Measurements from ENCODE around the gene DDX4. TPM values are rescaled to one million over a fixed set of nuclear protein-coding genes. Genes with fewer than 3 reads are reported as not detected.

The DDX4 gene
- total RNA-seq, 1 experiment from 2014 or later: not detected

GRCh38 chr5:55860288-55860687 is 122.4 kb downstream of the DDX4 start:
- no peaks in the 10 kb centered on the region for H3F3A ChIP-seq (ENCODE audit: low read length, unreplicated experiment)
- no peak for ATAC-seq
- no peaks in the 10 kb centered on the region for H3K27me3 ChIP-seq (ENCODE audit: low read length)
- no peak for TF ChIP-seq EZH2 (IDR thresholded peaks at IDR 0.05; ENCODE audit: low read length, unreplicated experiment)
- TF ChIP-seq, protein P1, sequence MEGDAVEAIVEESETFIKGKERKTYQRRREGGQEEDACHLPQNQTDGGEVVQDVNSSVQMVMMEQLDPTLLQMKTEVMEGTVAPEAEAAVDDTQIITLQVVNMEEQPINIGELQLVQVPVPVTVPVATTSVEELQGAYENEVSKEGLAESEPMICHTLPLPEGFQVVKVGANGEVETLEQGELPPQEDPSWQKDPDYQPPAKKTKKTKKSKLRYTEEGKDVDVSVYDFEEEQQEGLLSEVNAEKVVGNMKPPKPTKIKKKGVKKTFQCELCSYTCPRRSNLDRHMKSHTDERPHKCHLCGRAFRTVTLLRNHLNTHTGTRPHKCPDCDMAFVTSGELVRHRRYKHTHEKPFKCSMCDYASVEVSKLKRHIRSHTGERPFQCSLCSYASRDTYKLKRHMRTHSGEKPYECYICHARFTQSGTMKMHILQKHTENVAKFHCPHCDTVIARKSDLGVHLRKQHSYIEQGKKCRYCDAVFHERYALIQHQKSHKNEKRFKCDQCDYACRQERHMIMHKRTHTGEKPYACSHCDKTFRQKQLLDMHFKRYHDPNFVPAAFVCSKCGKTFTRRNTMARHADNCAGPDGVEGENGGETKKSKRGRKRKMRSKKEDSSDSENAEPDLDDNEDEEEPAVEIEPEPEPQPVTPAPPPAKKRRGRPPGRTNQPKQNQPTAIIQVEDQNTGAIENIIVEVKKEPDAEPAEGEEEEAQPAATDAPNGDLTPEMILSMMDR (conservative IDR thresholded peaks at IDR 0.05; ENCODE audit: low read depth, low read length): no peak
- TF ChIP-seq EZH2phosphoT487 (IDR thresholded peaks at IDR 0.05; ENCODE audit: borderline replicate concordance, low read length): no peak
- BruUV-seq (replicated peaks): no TSS peak
- no peak overlapping the region for H2AFZ ChIP-seq (ENCODE audit: low read length)
- DNase-seq: no peak
- no peaks in the 10 kb centered on the region for H3K79me2 ChIP-seq (ENCODE audit: low read length)
- no peaks in the 10 kb centered on the region for H4K20me1 ChIP-seq (ENCODE audit: low read length)
- H3K4me2 ChIP-seq (ENCODE audit: low read length): no peak overlapping the region
- no peaks in the 10 kb centered on the region for H3K36me3 ChIP-seq (ENCODE audit: low read depth, low read length)
- intact Hi-C loops (cut with micrococcal nuclease): no loop called here
- POLR2A ChIA-PET (ENCODE audit: unreplicated experiment): no interaction called here
- H3K4me1 ChIP-seq (ENCODE audit: insufficient read depth, low read length): no peaks in the 10 kb centered on the region
- no peak overlapping the region for H3K4me3 ChIP-seq (ENCODE audit: low read length)
- no peak overlapping the region for H3K27ac ChIP-seq (ENCODE audit: low read length)
- H3K9me2 ChIP-seq (replicated peaks; ENCODE audit: low read length): no peaks in the 10 kb centered on the region
- CTCF ChIA-PET: no interaction called here
- H3K9me3 ChIP-seq (ENCODE audit: low read length): no peaks in the 10 kb centered on the region
- H3K9ac ChIP-seq (ENCODE audit: low read length): no peak overlapping the region

GRCh38 chr5:55860709-55861108 is 122.8 kb downstream of the DDX4 start:
- ChIA-PET CTCF (no interaction called here), POLR2A (ENCODE audit: unreplicated experiment) (no interaction called here)
- Histone ChIP-seq H3K4me3 (ENCODE audit: low read length) (no peak overlapping the region), H3K9me3 (ENCODE audit: low read length) (no peaks in the 10 kb centered on the region), H3K4me1 (ENCODE audit: insufficient read depth, low read length) (no peaks in the 10 kb centered on the region), H3K4me2 (ENCODE audit: low read length) (no peak overlapping the region), H3K27ac (ENCODE audit: low read length) (no peak overlapping the region), H3K9ac (ENCODE audit: low read length) (no peak overlapping the region), H2AFZ (ENCODE audit: low read length) (no peak overlapping the region), H3K9me2 (replicated peaks; ENCODE audit: low read length) (no peaks in the 10 kb centered on the region), H3K27me3 (ENCODE audit: low read length) (no peaks in the 10 kb centered on the region), H3K79me2 (ENCODE audit: low read length) (no peaks in the 10 kb centered on the region), H3K36me3 (ENCODE audit: low read depth, low read length) (no peaks in the 10 kb centered on the region), H3F3A (ENCODE audit: low read length, unreplicated experiment) (no peaks in the 10 kb centered on the region), H4K20me1 (ENCODE audit: low read length) (no peaks in the 10 kb centered on the region)
- no TSS peak for BruUV-seq (replicated peaks)
- intact Hi-C loops (cut with micrococcal nuclease): no loop called here
- DNase-seq (no peak), ATAC-seq (no peak)
- no peak for TF ChIP-seq EZH2 (IDR thresholded peaks at IDR 0.05; ENCODE audit: low read length, unreplicated experiment)
- TF ChIP-seq, protein P1 (conservative IDR thresholded peaks at IDR 0.05; ENCODE audit: low read depth, low read length): no peak
- no peak for TF ChIP-seq EZH2phosphoT487 (IDR thresholded peaks at IDR 0.05; ENCODE audit: borderline replicate concordance, low read length)

GRCh38 chr5:55864606-55865541 is 127.0 kb downstream of the DDX4 start:
- no peaks in the 10 kb centered on the region for H3K27me3 ChIP-seq (ENCODE audit: low read length)
- TF ChIP-seq EZH2phosphoT487 (IDR thresholded peaks at IDR 0.05; ENCODE audit: borderline replicate concordance, low read length) (no peak), EZH2 (IDR thresholded peaks at IDR 0.05; ENCODE audit: low read length, unreplicated experiment) (no peak)
- TF ChIP-seq, protein P1 (conservative IDR thresholded peaks at IDR 0.05; ENCODE audit: low read depth, low read length): no peak
- no peak overlapping the region for H3K27ac ChIP-seq (ENCODE audit: low read length)
- no TSS peak for BruUV-seq (replicated peaks)
- H3F3A ChIP-seq (ENCODE audit: low read length, unreplicated experiment): no peaks in the 10 kb centered on the region
- H3K79me2 ChIP-seq (ENCODE audit: low read length): no peaks in the 10 kb centered on the region
- intact Hi-C loops (cut with micrococcal nuclease): no loop called here
- no peaks in the 10 kb centered on the region for H3K36me3 ChIP-seq (ENCODE audit: low read depth, low read length)
- no peaks in the 10 kb centered on the region for H3K9me3 ChIP-seq (ENCODE audit: low read length)
- peaks cover 17% of the 10 kb centered on the region for H3K4me1 ChIP-seq (ENCODE audit: insufficient read depth, low read length)
- no peaks in the 10 kb centered on the region for H3K9me2 ChIP-seq (replicated peaks; ENCODE audit: low read length)
- POLR2A ChIA-PET (ENCODE audit: unreplicated experiment): no interaction called here
- CTCF ChIA-PET: no interaction called here
- DNase-seq: no peak
- H2AFZ ChIP-seq (ENCODE audit: low read length): no peak overlapping the region
- H3K4me2 ChIP-seq (ENCODE audit: low read length): no peak overlapping the region
- no peak overlapping the region for H3K4me3 ChIP-seq (ENCODE audit: low read length)
- ATAC-seq: no peak
- H3K9ac ChIP-seq (ENCODE audit: low read length): no peak overlapping the region
- no peaks in the 10 kb centered on the region for H4K20me1 ChIP-seq (ENCODE audit: low read length)

Measured in PC-3 (cell line).